GM19351 (cell line): ENCODE measurements around the gene CMSS1.

Source experiments
- ATAC-seq: cut with Tn5 transposase; IDR thresholded peaks from one replicate; pipeline ENCODE4 v1.9.1; 2021; ENCODE audit warnings: mild to moderate bottlenecking, moderate library complexity; ENCODE audit not compliant: unreplicated experiment

The CMSS1 gene

GRCh38 chr3:100010087-100010417 lies 192.4 kb downstream of the CMSS1 start:
- ATAC-seq: no peak

DNA sequence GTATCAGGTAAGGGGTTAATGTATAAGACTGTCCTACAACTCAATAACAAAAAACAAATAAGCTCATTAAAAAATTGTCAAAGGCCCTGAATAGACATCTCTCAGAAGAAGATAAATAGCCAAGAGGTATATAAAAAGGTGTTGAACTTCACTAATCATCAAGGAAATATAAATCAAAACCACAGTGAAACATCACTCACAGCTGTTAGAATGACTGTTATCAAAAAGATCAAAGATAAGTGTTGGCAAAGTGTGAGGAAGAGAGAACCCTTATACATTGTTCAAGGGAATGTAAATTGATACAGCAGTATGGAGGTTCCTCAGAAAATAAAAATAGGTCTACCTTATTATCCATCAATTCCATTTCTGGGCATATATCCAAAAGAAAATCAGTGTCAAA lies 201.1 kb downstream of the CMSS1 start:
- ATAC-seq: no peak

DNA sequence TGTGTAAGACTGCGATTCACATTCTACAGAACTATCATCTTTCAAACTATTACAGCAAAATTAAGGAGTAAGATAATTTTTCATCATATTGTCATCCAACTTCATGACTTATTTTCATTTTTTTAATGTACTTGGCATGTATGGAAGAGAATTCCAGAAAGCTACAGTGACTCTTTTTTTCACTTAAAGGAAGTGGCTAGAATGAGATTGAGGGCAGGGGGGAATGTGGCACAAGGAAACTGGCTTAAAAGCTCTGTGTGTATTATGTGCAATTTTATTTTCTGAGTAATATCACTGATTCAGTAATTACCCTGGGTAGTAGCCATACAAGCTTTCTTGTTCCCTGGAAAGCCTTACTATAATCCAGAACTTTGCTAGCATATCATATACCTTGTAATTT lies 202.1 kb downstream of the CMSS1 start:
- no peak for ATAC-seq

DNA sequence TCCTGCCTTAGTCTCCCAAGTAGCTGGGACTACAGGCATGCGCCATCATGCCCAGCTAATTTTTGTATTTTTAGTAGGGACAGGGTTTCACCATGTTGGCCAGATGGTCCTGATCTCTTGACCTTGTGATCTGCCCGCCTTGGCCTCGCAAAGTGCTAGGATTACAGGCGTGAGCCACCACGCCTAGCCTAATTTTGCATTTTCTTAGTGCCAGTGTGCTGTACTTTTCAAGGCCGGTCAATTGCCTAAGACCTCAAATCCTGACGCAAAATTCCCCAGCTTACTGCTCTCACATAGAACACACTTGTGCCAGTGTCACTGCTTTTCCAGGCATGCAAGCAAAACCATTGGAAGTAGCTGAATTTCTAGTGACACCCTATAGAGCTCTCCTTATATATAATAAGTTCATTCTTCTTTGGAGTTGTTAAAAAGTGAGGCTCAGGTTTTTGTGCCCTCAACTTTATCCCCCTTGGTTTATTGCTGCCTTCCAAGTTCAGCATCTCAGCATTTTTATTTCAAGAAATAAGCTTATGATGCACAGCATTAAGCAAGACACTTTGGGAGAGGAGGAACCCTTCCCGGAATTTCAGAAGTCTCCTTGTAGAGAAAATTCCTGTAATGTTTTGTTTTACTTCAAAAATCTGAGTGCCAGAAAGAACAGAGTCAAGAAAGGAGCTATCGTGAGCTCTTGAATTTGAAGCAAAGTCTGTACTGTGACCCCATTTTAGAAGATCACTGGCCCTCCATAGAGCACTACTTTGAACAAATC lies 203.4 kb downstream of the CMSS1 start:
- no peak for ATAC-seq

DNA sequence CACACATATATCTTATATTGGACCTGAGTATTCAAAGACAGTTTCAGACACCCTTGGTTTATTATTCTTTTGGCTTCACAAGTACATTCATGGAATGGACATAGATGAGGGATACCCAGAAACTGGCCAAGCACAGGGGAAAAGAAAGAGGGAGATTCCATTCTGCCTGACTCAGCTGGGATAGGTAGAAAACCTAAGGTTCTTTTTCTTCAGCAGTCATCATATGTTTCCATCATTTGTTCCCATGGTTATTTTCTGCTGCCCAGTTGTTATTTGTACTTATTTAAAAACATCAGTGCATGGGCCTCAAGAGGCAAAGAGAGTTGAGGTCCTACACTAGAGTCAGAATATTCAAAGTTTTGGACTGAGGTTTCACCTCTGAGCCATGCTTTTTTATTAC lies 204.8 kb downstream of the CMSS1 start:
- ATAC-seq: no peak

DNA sequence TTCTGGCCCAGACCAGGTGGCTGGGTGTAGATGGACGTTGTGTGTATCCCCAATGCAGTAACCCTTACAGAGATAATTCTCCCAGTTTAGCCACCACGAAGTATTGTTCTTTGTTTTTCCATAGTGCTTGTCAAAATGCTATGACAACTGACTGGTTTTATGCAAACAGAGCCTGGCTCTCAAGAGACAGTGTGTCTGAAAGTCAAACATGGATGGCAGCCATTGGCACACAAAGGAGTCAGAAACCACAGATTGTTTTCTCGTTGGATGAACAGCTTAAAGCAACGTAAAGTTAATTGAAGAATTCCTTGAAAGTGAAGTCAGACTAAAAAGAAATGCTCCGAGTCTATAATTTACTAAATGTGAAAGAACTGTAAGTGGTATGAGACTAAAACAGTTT lies 205.5 kb downstream of the CMSS1 start:
- ATAC-seq: no peak

DNA sequence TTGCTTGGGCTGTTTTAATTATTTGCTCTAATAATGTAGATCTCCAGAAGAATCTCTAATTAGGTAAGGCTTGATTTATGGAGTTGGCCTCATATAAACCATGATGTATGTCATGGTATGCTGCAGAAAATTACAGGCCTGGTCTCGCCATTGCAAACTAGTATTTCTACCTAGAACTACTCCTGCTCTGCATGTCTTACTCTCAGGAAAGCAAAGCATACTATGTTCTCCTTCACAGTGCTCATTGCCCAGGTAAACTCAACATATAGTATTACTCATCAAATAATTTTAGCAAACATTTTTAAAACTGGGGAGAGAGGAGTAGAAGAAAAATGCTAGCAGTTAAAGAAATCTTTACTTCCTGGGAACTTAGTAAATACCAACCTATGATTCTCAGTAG lies 205.9 kb downstream of the CMSS1 start:
- ATAC-seq: no peak

DNA sequence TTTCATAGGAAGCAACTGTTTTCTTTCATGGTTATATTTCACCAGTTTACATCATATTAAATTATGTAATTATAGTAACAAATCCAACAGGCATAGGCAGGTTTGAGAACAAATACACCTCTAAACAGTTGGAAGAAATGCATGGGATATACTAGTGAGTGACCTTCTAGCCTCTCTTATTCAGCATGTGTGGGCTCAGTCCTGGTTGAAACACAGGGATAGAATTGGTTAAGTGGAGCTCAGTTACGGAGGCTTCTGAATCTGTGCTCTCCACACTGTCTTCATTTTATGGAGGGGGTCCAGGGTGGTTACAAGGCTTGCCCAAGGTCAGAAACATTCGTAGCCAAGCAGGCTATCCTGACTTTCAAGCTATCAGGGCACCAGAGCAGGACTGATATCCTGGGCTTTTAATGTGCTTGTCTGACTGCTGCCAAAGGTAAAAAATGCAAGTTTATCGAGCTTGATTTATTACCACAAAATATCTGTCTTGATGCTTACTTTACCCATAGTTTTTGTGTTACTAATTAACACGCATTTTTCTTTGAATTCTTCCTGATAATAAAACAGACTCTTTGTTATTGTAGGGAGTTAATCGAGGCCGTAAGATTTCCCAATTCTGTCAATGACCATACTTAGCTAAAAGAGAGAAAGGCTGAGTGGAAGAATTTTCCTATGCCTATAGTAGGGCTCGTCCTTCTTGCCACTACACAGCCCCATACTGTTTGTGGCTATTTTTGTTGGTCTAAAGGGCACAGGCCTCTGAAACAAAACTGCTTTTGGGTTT lies 207.1 kb downstream of the CMSS1 start:
- ATAC-seq: no peak

DNA sequence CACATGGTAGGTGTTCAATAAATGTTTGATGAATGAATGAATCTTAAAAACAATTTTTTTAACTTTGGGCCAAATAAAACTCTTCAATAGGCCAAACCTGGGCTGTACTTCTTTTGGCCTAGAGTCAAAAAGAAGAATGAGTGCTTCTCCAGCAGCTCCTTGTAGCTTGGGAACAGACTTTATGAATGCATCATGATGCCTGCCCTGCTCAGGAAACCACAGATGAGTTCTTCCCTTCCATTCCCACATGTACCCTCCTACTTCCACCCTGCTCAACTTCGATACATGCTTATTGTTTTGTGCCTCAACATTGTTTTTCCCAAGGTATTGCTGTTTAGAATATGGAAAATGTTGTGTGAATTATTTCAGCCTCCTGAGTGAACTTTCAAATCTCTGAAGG lies 209.7 kb downstream of the CMSS1 start:
- ATAC-seq: no peak

- ATAC-seq: no peak
Measured at GRCh38 chr3:100029052-100029451, 211.4 kb downstream of the CMSS1 start.

- peak; percentile 74 for ATAC-seq
Measured at GRCh38 chr3:100029689-100030088, 212.0 kb downstream of the CMSS1 start.

DNA sequence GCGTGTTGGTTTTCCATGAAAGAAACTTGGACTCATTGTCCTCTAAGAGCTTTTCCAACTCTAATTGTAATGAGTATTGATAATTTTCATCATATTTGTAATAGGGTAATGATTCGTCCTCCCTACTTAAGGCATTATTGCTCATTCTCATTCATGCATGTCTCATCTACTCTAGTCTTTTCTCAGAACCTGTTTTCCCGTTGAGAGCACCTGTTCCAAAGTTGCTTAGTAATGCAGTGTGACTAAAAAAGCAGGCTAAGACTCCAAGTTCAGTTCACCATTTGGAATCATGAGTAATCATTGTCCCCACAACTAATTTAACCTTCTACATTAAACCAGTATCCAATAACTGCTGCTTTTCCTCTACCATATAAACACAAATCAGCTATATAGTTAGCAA lies 212.7 kb downstream of the CMSS1 start:
- ATAC-seq: peak; percentile 42

- ATAC-seq: no peak
Measured at GRCh38 chr3:100030914-100031425, 213.3 kb downstream of the CMSS1 start.

DNA sequence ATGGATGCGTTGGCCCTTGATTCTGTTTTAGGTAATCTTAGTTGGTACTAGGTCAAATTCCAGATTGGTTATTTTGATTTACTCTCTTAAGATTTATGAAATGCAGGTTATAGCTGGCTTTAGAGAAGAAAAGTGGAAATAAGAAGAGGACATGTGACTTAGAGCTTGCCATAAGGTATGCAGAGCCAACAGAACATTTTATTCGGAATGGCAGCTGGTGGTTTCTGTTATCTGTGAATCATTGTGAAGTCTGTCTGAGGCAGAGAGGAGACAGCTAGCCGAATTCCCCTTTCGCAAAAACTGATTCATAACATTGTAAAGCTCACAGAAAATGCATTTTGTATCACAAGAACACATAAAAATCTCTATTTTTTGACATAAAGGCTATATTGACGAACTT lies 214.6 kb downstream of the CMSS1 start:
- ATAC-seq: no peak

GRCh38 chr3:100033184-100033583 lies 215.5 kb downstream of the CMSS1 start:
- ATAC-seq: no peak

DNA sequence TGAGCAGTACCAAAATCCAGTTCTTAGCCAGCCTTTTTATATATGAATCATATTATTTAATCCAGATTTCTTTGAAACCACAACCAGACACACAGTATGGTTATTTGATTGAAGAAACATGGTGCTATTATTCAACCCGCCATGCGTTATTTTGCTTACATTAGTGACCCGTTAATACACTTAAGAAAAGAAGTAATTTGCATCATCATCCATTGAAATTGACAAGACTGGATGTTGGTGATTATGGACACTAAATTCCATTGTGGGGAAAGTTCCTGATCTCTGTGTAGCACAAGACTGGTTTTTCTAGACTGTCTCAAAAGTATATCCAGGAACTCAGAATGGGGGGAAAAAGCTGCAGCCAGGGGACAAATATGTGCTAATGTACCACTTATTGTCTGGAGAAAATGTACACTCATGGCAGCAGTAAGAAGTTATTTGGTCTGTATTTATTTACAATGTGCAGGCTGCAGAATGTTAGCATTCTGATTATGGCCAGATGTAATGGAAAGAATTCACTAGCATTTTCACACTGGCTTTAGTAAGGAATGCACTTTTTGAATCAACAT lies 216.3 kb downstream of the CMSS1 start:
- ATAC-seq: no peak

- ATAC-seq: no peak
Measured at GRCh38 chr3:100039075-100039474, 221.4 kb downstream of the CMSS1 start.

DNA sequence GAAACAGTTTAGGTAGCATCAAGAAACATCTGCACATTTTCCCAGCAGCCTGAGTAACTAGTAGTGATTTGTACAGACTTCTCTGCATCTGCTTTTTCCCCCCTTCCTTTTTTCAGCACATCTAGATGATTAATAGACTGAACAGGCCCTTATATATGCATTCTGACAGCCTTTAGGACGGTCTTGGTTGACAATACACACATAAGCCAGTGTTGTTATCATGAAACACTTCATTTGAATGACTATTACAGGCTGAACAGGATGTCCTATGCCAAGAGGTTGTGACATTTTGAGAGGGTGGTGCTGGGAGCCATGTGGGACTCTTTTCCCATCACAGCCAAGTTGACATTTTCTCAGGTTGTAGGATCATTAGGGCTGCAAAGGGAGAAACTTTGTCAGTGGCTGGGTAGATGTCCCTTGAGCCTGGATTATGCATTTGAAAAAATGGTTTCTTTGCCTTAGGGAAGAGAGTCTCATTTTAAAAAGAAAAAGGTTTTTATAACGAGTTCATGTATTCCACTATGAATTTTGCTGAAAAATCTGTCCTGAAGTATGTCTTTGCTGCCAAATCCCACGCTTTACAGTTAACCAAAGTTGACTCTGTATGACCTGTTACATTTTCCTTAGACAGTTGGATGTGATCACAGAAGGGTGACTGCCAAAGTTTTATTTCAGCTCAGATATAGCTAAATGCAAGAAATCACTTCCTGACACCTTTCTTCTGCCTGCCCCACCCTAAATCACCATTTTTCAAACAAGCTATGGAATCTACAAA lies 223.0 kb downstream of the CMSS1 start:
- ATAC-seq: no peak

GRCh38 chr3:100041328-100041749 lies 223.7 kb downstream of the CMSS1 start:
- no peak for ATAC-seq

GRCh38 chr3:100042166-100042981 lies 224.7 kb downstream of the CMSS1 start:
- no peak for ATAC-seq
